HepG2 (cell line): Measurements from ENCODE around the gene SLC15A3. TPM values are rescaled to one million over a fixed set of nuclear protein-coding genes. Genes with fewer than 3 reads are reported as not detected.
A peak's percentile ranks its signal among the peaks of the same experiment; 100 is the strongest.

Source experiments
- CC2D1A ChIP-seq: sonication (generic); formaldehyde crosslinking; IDR thresholded peaks from 2 replicates; pipeline ENCODE4 v1.8.1; 2023; ENCODE audit warnings: mild to moderate bottlenecking, missing genetic modification reagents
- ELF3 ChIP-seq: IDR thresholded peaks from 2 replicates; pipeline ENCODE4 v1.6.1; 2016; ENCODE audit warnings: missing genetic modification reagents, missing compliant biosample characterization
- EP300 ChIP-seq, 3 experiments: sonication (generic) in 1 of 3; formaldehyde crosslinking in 1 of 3; IDR thresholded peaks; 2 replicates each; pipeline versions ENCODE4 v1.5.1 to v1.6.1; 2011 to 2020; ENCODE audit warnings: low read depth in 2 of 3, low read length in 2 of 3, borderline replicate concordance in 1 of 3, improper control_type of control experiment in 1 of 3, mild to moderate bottlenecking in 1 of 3, missing genetic modification reagents in 1 of 3, moderate library complexity in 1 of 3
- HES4 ChIP-seq: sonication (generic); formaldehyde crosslinking; IDR thresholded peaks from 2 replicates; pipeline ENCODE4 v1.9.0; 2021; ENCODE audit warnings: mild to moderate bottlenecking, missing genetic modification reagents, borderline replicate concordance
- KDM3A ChIP-seq: IDR thresholded peaks from 2 replicates; pipeline ENCODE4 v1.6.1; 2018; ENCODE audit warnings: low read depth, missing compliant biosample characterization
- KLF12 ChIP-seq: sonication (generic); formaldehyde crosslinking; IDR thresholded peaks from 2 replicates; pipeline ENCODE4 v1.4.0; 2020; ENCODE audit warnings: missing genetic modification reagents, borderline replicate concordance
- MLLT10 ChIP-seq: sonication (generic); formaldehyde crosslinking; IDR thresholded peaks from 2 replicates; pipeline ENCODE4 v1.4.0; 2020; ENCODE audit warnings: missing genetic modification reagents
- NAIF1 ChIP-seq: sonication (generic); formaldehyde crosslinking; IDR thresholded peaks from 2 replicates; pipeline ENCODE4 v1.5.0; 2020; ENCODE audit warnings: mild to moderate bottlenecking, missing genetic modification reagents, borderline replicate concordance
- NBN ChIP-seq: fragments of 450-650 bp; conservative IDR thresholded peaks from 2 replicates; pipeline ENCODE4 v1.6.1; 2017
- PTBP1 ChIP-seq: fragments of 200-400 bp; formaldehyde crosslinking; IDR thresholded peaks from 2 replicates; pipeline ENCODE4 v1.6.1; 2018; ENCODE audit warnings: low read length, low read depth; ENCODE audit not compliant: poor library complexity, severe bottlenecking
- SP2 ChIP-seq: sonication (generic); formaldehyde crosslinking; IDR thresholded peaks from 2 replicates; pipeline ENCODE4 v1.5.1; 2020; ENCODE audit warnings: mild to moderate bottlenecking, missing genetic modification reagents
- ZBTB3 ChIP-seq: sonication (generic); formaldehyde crosslinking; IDR thresholded peaks from 2 replicates; pipeline ENCODE4 v1.4.0; 2020; ENCODE audit warnings: low read depth, mild to moderate bottlenecking, moderate library complexity, missing genetic modification reagents, borderline replicate concordance
- ZFP36 ChIP-seq: fragments of 150-350 bp; IDR thresholded peaks from 2 replicates; pipeline ENCODE4 v1.6.1; 2018; ENCODE audit warnings: borderline replicate concordance, low read length, low read depth; ENCODE audit not compliant: partially characterized antibody
- ZNF567 ChIP-seq: sonication (generic); formaldehyde crosslinking; IDR thresholded peaks from 2 replicates; pipeline ENCODE4 v1.8.1; 2023; ENCODE audit warnings: mild to moderate bottlenecking, missing genetic modification reagents, borderline replicate concordance
- ZNF569 ChIP-seq: sonication (generic); formaldehyde crosslinking; IDR thresholded peaks from 2 replicates; pipeline ENCODE4 v1.5.0; 2020; ENCODE audit warnings: mild to moderate bottlenecking, missing genetic modification reagents, moderate library complexity, borderline replicate concordance
- ZNF678 ChIP-seq: sonication (generic); formaldehyde crosslinking; IDR thresholded peaks from 2 replicates; pipeline ENCODE4 v1.4.0; 2020; ENCODE audit warnings: mild to moderate bottlenecking, missing genetic modification reagents
- ZNF839 ChIP-seq: sonication (generic); formaldehyde crosslinking; IDR thresholded peaks from 2 replicates; pipeline ENCODE4 v1.4.0; 2020; ENCODE audit warnings: missing genetic modification reagents, mild to moderate bottlenecking, borderline replicate concordance
- polyA plus RNA-seq, 8 experiments: library from polyadenylated mRNA; depleted of rRNA in 3 of 8; stranded (reverse) in 7 of 8; unstranded in 1 of 8; fragments of >200 nt; fragmentation: Illumina TruSeq in 4 of 8; extraction: Trizol in 4 of 8; gene quantifications; 2 replicates each; pipeline versions ENCODE4 v1.2.1 to v1.2.3, GENCODE V29; 2011 to 2016; ENCODE audit warnings: low read depth in 4 of 8, missing spikeins in 1 of 8, mixed read lengths in 1 of 8; ENCODE audit not compliant: insufficient read depth in 1 of 8
- total RNA-seq, 5 experiments: library from RNA; depleted of rRNA; stranded (reverse); fragments of >200 nt; fragmentation: Illumina TruSeq; extraction: Trizol; gene quantifications; 2 replicates each; pipeline ENCODE4 v1.2.3, GENCODE V29; 2016; ENCODE audit warnings: low read depth in 1 of 5
- TF ChIP-seq, protein P1 (sequence below): sonication (generic); formaldehyde crosslinking; IDR thresholded peaks from 2 replicates; pipeline ENCODE4 v1.4.0; 2020; ENCODE audit warnings: mild to moderate bottlenecking, missing genetic modification reagents, borderline replicate concordance
- TF ChIP-seq, protein P2 (sequence below): IDR thresholded peaks from 2 replicates; pipeline ENCODE4 v1.6.1; 2016; ENCODE audit warnings: missing genetic modification reagents, missing compliant biosample characterization
- TF ChIP-seq, protein P3 (sequence below): sonication (generic); formaldehyde crosslinking; IDR thresholded peaks from 2 replicates; pipeline ENCODE4 v1.4.0; 2020; ENCODE audit warnings: mild to moderate bottlenecking, missing genetic modification reagents
- TF ChIP-seq, protein P4 (sequence below): sonication (generic); formaldehyde crosslinking; IDR thresholded peaks from 2 replicates; pipeline ENCODE4 v1.5.0; 2020; ENCODE audit warnings: missing genetic modification reagents
- TF ChIP-seq, protein P5 (sequence below): sonication (generic); formaldehyde crosslinking; IDR thresholded peaks from 2 replicates; pipeline ENCODE4 v1.4.0; 2020; ENCODE audit warnings: mild to moderate bottlenecking, missing genetic modification reagents

The SLC15A3 gene
- total and polyA plus RNA-seq, 2 of the 13 experiments (the other 11 are each of a cell fraction or from before 2014, with no cell fraction given), result 0.45 to 0.77 TPM

DNA sequence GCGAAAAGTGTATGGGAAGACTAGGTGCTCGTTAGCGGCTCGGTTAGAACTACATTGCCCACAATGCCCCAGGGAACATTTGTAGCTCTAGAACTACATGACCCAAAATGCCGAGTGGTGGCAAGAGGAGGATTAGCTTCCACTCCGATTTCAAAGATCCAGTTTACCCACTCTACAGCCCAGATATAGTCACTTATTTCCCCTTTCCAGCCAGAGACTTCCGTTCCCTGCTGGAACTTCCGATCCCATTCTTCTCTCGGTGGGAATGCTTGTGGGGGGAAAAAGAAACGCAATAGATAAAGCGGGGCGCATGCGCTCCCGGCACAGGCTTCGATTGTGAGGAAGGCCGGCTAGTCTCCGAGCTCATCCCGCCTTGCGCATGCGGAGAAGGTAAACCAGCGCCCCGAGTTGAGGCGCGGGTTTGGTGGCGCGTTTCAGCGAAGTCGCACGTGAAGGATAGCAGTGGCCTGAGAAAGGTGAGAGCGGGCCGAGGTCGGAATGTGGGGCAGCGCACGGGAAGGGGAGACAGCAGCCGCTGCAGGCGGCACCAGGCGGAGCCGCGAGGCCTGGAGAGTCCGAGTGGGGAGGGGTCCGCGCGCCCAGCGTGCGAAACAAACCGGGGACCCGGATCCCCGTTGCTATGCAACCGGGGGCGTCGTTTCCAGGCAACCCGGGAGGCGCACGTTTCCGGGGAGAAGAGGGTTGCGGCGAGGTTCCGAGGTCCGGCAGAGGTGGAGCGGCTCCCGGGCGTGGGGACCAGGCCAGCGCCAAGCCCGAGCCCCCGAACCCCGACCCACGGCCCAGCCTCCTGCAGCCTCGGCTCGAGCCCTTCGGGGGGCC, 38.0 kb downstream of the SLC15A3 start, which contains the start of gene TMEM109 (continued):
- TF ChIP-seq, protein P1, sequence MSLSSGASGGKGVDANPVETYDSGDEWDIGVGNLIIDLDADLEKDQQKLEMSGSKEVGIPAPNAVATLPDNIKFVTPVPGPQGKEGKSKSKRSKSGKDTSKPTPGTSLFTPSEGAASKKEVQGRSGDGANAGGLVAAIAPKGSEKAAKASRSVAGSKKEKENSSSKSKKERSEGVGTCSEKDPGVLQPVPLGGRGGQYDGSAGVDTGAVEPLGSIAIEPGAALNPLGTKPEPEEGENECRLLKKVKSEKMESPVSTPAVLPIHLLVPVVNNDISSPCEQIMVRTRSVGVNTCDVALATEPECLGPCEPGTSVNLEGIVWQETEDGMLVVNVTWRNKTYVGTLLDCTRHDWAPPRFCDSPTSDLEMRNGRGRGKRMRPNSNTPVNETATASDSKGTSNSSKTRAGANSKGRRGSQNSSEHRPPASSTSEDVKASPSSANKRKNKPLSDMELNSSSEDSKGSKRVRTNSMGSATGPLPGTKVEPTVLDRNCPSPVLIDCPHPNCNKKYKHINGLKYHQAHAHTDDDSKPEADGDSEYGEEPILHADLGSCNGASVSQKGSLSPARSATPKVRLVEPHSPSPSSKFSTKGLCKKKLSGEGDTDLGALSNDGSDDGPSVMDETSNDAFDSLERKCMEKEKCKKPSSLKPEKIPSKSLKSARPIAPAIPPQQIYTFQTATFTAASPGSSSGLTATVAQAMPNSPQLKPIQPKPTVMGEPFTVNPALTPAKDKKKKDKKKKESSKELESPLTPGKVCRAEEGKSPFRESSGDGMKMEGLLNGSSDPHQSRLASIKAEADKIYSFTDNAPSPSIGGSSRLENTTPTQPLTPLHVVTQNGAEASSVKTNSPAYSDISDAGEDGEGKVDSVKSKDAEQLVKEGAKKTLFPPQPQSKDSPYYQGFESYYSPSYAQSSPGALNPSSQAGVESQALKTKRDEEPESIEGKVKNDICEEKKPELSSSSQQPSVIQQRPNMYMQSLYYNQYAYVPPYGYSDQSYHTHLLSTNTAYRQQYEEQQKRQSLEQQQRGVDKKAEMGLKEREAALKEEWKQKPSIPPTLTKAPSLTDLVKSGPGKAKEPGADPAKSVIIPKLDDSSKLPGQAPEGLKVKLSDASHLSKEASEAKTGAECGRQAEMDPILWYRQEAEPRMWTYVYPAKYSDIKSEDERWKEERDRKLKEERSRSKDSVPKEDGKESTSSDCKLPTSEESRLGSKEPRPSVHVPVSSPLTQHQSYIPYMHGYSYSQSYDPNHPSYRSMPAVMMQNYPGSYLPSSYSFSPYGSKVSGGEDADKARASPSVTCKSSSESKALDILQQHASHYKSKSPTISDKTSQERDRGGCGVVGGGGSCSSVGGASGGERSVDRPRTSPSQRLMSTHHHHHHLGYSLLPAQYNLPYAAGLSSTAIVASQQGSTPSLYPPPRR (CRISPR knock-in tag), result no peak
- TF ChIP-seq ZBTB3 (no peak), KDM3A (CRISPR knock-in tag) (no peak), ZNF567 (CRISPR knock-in tag) (no peak), ZNF569 (CRISPR knock-in tag) (no peak), MLLT10 (no peak), ZNF678 (CRISPR knock-in tag) (no peak), SP2 (CRISPR knock-in tag) (no peak), ZNF839 (CRISPR knock-in tag) (no peak), EP300 (IDR thresholded peaks at IDR 0.05; ENCODE audit: low read depth in 2 of 2, low read length in 2 of 2) (0 out of 4 replicates have a peak, but pooled peaks of 1 of the 2 experiments have one; percentile 5), EP300 (CRISPR knock-in tag; IDR thresholded peaks at IDR 0.05; ENCODE audit: borderline replicate concordance) (no peak), ZFP36 (no peak), ELF3 (no peak), CC2D1A (no peak), NAIF1 (CRISPR knock-in tag) (no peak), HES4 (CRISPR knock-in tag) (no peak), KLF12 (peak; percentile 82; the same call in 1 of the 2 replicates), NBN (no peak), PTBP1 (peak; percentile 27)
- TF ChIP-seq, protein P2, sequence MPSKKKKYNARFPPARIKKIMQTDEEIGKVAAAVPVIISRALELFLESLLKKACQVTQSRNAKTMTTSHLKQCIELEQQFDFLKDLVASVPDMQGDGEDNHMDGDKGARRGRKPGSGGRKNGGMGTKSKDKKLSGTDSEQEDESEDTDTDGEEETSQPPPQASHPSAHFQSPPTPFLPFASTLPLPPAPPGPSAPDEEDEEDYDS, result 0 out of 2 replicates have a peak, but pooled peaks have one; percentile 14
- TF ChIP-seq, protein P3, sequence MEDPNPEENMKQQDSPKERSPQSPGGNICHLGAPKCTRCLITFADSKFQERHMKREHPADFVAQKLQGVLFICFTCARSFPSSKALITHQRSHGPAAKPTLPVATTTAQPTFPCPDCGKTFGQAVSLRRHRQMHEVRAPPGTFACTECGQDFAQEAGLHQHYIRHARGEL (CRISPR knock-in tag), result no peak
- TF ChIP-seq, protein P4, sequence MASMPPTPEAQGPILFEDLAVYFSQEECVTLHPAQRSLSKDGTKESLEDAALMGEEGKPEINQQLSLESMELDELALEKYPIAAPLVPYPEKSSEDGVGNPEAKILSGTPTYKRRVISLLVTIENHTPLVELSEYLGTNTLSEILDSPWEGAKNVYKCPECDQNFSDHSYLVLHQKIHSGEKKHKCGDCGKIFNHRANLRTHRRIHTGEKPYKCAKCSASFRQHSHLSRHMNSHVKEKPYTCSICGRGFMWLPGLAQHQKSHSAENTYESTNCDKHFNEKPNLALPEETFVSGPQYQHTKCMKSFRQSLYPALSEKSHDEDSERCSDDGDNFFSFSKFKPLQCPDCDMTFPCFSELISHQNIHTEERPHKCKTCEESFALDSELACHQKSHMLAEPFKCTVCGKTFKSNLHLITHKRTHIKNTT (CRISPR knock-in tag), result no peak
- TF ChIP-seq, protein P5, sequence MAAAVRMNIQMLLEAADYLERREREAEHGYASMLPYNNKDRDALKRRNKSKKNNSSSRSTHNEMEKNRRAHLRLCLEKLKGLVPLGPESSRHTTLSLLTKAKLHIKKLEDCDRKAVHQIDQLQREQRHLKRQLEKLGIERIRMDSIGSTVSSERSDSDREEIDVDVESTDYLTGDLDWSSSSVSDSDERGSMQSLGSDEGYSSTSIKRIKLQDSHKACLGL, result peak; percentile 44; the same call in 1 of the 2 replicates
